ENCODE data around the gene AOC2. TPM values are rescaled to one million over a fixed set of nuclear protein-coding genes. Genes with fewer than 3 reads are reported as not detected.

AOC2 gene
- total and polyA plus RNA-seq, 2 of the 13 experiments (the other 11 are each of a cell fraction or from before 2014, with no cell fraction given), result 1.2 to 3.3 TPM

DNA sequence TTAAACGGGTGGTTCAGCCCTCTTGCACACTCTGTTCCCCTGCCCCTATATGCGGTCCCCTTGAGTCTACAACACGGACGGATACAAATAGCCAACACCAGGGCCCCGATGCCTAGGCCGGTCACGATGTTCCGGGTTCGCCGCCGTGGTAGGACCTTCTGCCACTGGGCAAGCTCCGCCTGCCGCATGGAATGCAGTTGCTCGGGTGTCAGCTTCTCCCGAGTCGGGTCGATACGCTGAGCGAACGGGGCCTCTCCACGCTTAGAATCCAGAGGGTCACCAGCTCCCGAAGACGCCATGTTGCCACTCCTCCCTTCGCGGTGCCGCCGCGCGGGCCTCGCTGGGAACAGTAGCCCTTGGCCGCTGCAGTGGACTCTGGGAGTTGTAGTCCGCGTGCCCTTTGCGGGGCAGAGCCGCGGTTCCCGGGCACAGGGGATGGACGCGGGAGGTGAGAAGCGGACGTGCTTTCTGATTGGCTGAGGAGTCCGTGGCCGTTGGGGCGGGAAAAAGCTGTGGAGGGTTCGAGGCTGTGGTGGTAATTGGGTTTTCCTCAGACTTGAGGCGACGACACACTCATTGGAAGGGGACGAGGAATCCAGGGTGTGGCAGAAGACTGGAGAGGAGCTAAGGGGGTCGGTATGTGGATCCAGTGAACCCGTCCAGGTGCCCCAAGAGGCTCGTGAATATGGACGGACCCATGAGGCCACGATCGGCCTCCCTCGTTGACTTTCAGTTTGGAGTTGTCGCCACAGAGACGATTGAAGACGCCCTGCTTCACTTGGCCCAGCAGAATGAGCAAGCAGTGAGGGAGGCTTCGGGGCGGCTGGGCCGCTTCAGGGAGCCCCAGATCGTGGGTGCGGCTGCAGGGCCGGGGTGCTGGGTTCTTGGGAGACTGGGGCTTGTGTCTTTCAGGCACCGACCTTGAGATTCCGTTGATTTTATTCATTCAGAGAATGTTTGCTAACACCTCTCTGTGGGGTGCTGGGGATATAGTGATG lies 45.7 kb upstream of the AOC2 start, which contains the start of the genes CNTD1 and COA3 (continued):
- no peak for TF ChIP-seq PCBP2 (optimal IDR thresholded peaks at IDR 0.05; ENCODE audit: low read depth, low read length, poor library complexity, severe bottlenecking)
- TF ChIP-seq PHF20 (CRISPR knock-in tag; IDR thresholded peaks at IDR 0.05), result peak; percentile 82
- TF ChIP-seq, protein P1, sequence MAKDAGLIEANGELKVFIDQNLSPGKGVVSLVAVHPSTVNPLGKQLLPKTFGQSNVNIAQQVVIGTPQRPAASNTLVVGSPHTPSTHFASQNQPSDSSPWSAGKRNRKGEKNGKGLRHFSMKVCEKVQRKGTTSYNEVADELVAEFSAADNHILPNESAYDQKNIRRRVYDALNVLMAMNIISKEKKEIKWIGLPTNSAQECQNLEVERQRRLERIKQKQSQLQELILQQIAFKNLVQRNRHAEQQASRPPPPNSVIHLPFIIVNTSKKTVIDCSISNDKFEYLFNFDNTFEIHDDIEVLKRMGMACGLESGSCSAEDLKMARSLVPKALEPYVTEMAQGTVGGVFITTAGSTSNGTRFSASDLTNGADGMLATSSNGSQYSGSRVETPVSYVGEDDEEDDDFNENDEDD (CRISPR knock-in tag; IDR thresholded peaks at IDR 0.05; ENCODE audit: borderline replicate concordance), result peak; percentile 99
- TF ChIP-seq ZNF775 (CRISPR knock-in tag; IDR thresholded peaks at IDR 0.05; ENCODE audit: borderline replicate concordance), result peak; percentile 57; the same call in 1 of the 2 replicates
- no peak for TF ChIP-seq SNRNP70 (IDR thresholded peaks at IDR 0.05; ENCODE audit: low read depth, low read length)
- peak; percentile 94; the same call in 1 of the 2 replicates for TF ChIP-seq SRY (CRISPR knock-in tag; IDR thresholded peaks at IDR 0.05)
- peak; percentile 85 for TF ChIP-seq TEAD3 (CRISPR knock-in tag; optimal IDR thresholded peaks at IDR 0.05; ENCODE audit: borderline replicate concordance)
- TF ChIP-seq ZNF713 (CRISPR knock-in tag; IDR thresholded peaks at IDR 0.05), result peak; percentile 95; the same call in 1 of the 2 replicates
- 0 out of 2 replicates have a peak, but pooled peaks have one; percentile 37 for TF ChIP-seq CENPT (CRISPR knock-in tag; IDR thresholded peaks at IDR 0.05; ENCODE audit: low read depth)
- TF ChIP-seq ZBTB20 (CRISPR knock-in tag; IDR thresholded peaks at IDR 0.05; ENCODE audit: borderline replicate concordance, low read depth), result peak; percentile 61; the same call in 1 of the 2 replicates
- TF ChIP-seq, protein P2, sequence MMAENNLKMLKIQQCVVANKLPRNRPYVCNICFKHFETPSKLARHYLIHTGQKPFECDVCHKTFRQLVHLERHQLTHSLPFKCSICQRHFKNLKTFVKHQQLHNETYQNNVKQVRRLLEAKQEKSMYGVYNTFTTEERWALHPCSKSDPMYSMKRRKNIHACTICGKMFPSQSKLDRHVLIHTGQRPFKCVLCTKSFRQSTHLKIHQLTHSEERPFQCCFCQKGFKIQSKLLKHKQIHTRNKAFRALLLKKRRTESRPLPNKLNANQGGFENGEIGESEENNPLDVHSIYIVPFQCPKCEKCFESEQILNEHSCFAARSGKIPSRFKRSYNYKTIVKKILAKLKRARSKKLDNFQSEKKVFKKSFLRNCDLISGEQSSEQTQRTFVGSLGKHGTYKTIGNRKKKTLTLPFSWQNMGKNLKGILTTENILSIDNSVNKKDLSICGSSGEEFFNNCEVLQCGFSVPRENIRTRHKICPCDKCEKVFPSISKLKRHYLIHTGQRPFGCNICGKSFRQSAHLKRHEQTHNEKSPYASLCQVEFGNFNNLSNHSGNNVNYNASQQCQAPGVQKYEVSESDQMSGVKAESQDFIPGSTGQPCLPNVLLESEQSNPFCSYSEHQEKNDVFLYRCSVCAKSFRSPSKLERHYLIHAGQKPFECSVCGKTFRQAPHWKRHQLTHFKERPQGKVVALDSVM (CRISPR knock-in tag; IDR thresholded peaks at IDR 0.05), result peak; percentile 61
- TF ChIP-seq HOXA5 (CRISPR knock-in tag; IDR thresholded peaks at IDR 0.05), result peak; percentile 75
- 0 out of 2 replicates have a peak, but pooled peaks have one; percentile 57 for TF ChIP-seq NFRKB (IDR thresholded peaks at IDR 0.05)
- TF ChIP-seq, protein P3, sequence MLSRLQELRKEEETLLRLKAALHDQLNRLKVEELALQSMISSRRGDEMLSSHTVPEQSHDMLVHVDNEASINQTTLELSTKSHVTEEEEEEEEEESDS (CRISPR knock-in tag; IDR thresholded peaks at IDR 0.05; ENCODE audit: borderline replicate concordance), result peak; percentile 58; the same call in 1 of the 2 replicates
- TF ChIP-seq RBAK (CRISPR knock-in tag; IDR thresholded peaks at IDR 0.05), result 0 out of 2 replicates have a peak, but pooled peaks have one; percentile 37
- TF ChIP-seq, protein P4, sequence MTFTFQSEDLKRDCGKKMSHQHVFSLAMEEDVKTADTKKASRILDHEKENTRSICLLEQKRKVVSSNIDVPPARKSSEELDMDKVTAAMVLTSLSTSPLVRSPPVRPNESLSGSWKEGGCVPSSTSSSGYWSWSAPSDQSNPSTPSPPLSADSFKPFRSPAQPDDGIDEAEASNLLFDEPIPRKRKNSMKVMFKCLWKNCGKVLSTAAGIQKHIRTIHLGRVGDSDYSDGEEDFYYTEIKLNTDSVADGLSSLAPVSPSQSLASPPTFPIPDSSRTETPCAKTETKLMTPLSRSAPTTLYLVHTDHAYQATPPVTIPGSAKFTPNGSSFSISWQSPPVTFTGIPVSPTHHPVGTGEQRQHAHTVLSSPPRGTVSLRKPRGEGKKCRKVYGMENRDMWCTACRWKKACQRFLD (CRISPR knock-in tag; IDR thresholded peaks at IDR 0.05; ENCODE audit: borderline replicate concordance), result peak; percentile 81; the same call in 1 of the 2 replicates
- TF ChIP-seq ZBTB1 (CRISPR knock-in tag; IDR thresholded peaks at IDR 0.05; ENCODE audit: borderline replicate concordance), result peak; percentile 27; the same call in 1 of the 2 replicates
- peak; percentile 40; the same call in 1 of the 2 replicates for TF ChIP-seq HOXD1 (CRISPR knock-in tag; IDR thresholded peaks at IDR 0.05)
- TF ChIP-seq YEATS2 (CRISPR knock-in tag; IDR thresholded peaks at IDR 0.05; ENCODE audit: borderline replicate concordance), result peak; percentile 88; the same call in 1 of the 2 replicates
- TF ChIP-seq NR2C2 (CRISPR knock-in tag; IDR thresholded peaks at IDR 0.05; ENCODE audit: borderline replicate concordance), result peak; percentile 95
- 0 out of 2 replicates have a peak, but pooled peaks have one; percentile 46 for TF ChIP-seq AKAP8 (CRISPR knock-in tag; IDR thresholded peaks at IDR 0.05)
- TF ChIP-seq JUND (CRISPR knock-in tag; IDR thresholded peaks at IDR 0.05), result peak; percentile 61; the same call in 1 of the 2 replicates
- TF ChIP-seq IKZF4 (CRISPR knock-in tag; IDR thresholded peaks at IDR 0.05; ENCODE audit: borderline replicate concordance, low read depth, not compliant biosample characterization), result peak; percentile 94
- TF ChIP-seq ZNF790 (CRISPR knock-in tag; IDR thresholded peaks at IDR 0.05; ENCODE audit: borderline replicate concordance), result peak; percentile 60; the same call in 1 of the 2 replicates

Measured in HepG2 (cell line).